Calu3 (cell line): ENCODE data around the gene THBS4. TPM values are rescaled to one million over a fixed set of nuclear protein-coding genes. Genes with fewer than 3 reads are reported as not detected.
"Not testable (repeated sequence)": the region's sequence is repeated elsewhere in the genome, so short reads cannot be mapped to it uniquely, and the experiment has no call there.

Experiments
- BruUV-seq: library from RNA; stranded (reverse); fragments of 400-500 nt; replicated peaks from 2 replicates; lab custom pipeline; 2021; lab: Mats Ljungman, UMichigan
- CTCF ChIA-PET: fragments of 300-600 bp; sonication (Branson Sonifier 250); formaldehyde crosslinking; loops from one replicate; lab custom pipeline; 2022; ENCODE audit warnings: antibody characterized with exemption; lab: Charles Lee
- DNase-seq: peaks from one replicate; pipeline ENCODE4 v3.0.0; 2022
- H3K27ac Mint-ChIP-seq: one replicate; pipeline ENCODE4 v1.8.0; 2022; ENCODE audit warnings: mixed read lengths; ENCODE audit not compliant: unreplicated experiment
- H3K27me3 Mint-ChIP-seq: one replicate; pipeline ENCODE4 v1.8.0; 2022; ENCODE audit warnings: mixed read lengths; ENCODE audit not compliant: unreplicated experiment
- H3K36me3 Mint-ChIP-seq: one replicate; pipeline ENCODE4 v1.8.0; 2022; ENCODE audit warnings: mild to moderate bottlenecking, moderate library complexity, mixed read lengths; ENCODE audit not compliant: insufficient read depth, unreplicated experiment
- H3K4me1 Mint-ChIP-seq: one replicate; pipeline ENCODE4 v1.8.0; 2022; ENCODE audit warnings: mild to moderate bottlenecking, low read depth, mixed read lengths; ENCODE audit not compliant: unreplicated experiment
- H3K4me3 Mint-ChIP-seq: one replicate; pipeline ENCODE4 v1.8.0; 2022; ENCODE audit warnings: mild to moderate bottlenecking, low read depth, moderate library complexity, mixed read lengths; ENCODE audit not compliant: unreplicated experiment
- H3K9me3 Mint-ChIP-seq: one replicate; pipeline ENCODE4 v1.8.0; 2022; ENCODE audit warnings: low read depth, mixed read lengths; ENCODE audit not compliant: unreplicated experiment
- CTCF ChIP-seq: fragments of 200-600 bp; IDR thresholded peaks from one replicate; pipeline ENCODE4 v1.8.0; 2022; ENCODE audit warnings: antibody characterized with exemption; ENCODE audit not compliant: unreplicated experiment
- intact Hi-C: fragments of 100-400 bp; cut with micrococcal nuclease; formaldehyde crosslinking; loops from one replicate; pipeline ENCODE4 v1.10.0; 2022; ENCODE audit not compliant: unreplicated experiment
- total RNA-seq: library from RNA; stranded (reverse); gene quantifications from 2 replicates; pipeline ENCODE4 v1.2.3, GENCODE V29; 2022

The THBS4 gene
- total RNA-seq, 1 experiment from 2014 or later: 0.52 TPM

- no peak overlapping the region for H3K4me3 Mint-ChIP-seq
- CTCF ChIA-PET: interaction anchor here (1.2 to 1.6 kb wide), 2 partner anchors 10 to 18 kb away, joined by 4 to 5 read pairs; no protein-coding TSS in a partner anchor
- no peaks in the 10 kb centered on the region for H3K36me3 Mint-ChIP-seq
- BruUV-seq: no TSS peak
- no peaks in the 10 kb centered on the region for H3K27me3 Mint-ChIP-seq
- H3K27ac Mint-ChIP-seq: no peak overlapping the region
- no peak for DNase-seq
- peaks cover 4% of the 10 kb centered on the region for H3K9me3 Mint-ChIP-seq
- intact Hi-C loops: no loop called here
- TF ChIP-seq CTCF: no peak
- H3K4me1 Mint-ChIP-seq: peaks cover 12% of the 10 kb centered on the region
Observed at GRCh38 chr5:80109646-80110478, 74.7 kb downstream of the THBS4 start.

- BruUV-seq, CTCF ChIA-PET, H3K27me3 Mint-ChIP-seq, DNase-seq, H3K27ac Mint-ChIP-seq, H3K36me3 Mint-ChIP-seq, H3K9me3 Mint-ChIP-seq, intact Hi-C loops, H3K4me3 Mint-ChIP-seq: not testable (repeated sequence)
- H3K4me1 Mint-ChIP-seq: peaks cover 12% of the 10 kb centered on the region
Observed at GRCh38 chr5:80111376-80111990, 76.3 kb downstream of the THBS4 start.

GRCh38 chr5:80114860-80115259 is 79.7 kb downstream of the THBS4 start:
- no peak overlapping the region for H3K27ac Mint-ChIP-seq
- intact Hi-C loops: no loop called here
- H3K4me3 Mint-ChIP-seq: no peak overlapping the region
- peaks cover 12% of the 10 kb centered on the region for H3K4me1 Mint-ChIP-seq
- CTCF ChIA-PET: no interaction called here
- H3K36me3 Mint-ChIP-seq: no peaks in the 10 kb centered on the region
- peaks cover 4% of the 10 kb centered on the region for H3K9me3 Mint-ChIP-seq
- BruUV-seq: no TSS peak
- H3K27me3 Mint-ChIP-seq: no peaks in the 10 kb centered on the region
- no peak for TF ChIP-seq CTCF
- no peak for DNase-seq

GRCh38 chr5:80116000-80116399 is 80.9 kb downstream of the THBS4 start:
- Mint-ChIP-seq H3K36me3 (no peaks in the 10 kb centered on the region), H3K4me3 (no peak overlapping the region), H3K27ac (no peak overlapping the region), H3K4me1 (peaks cover 9% of the 10 kb centered on the region), H3K9me3 (peaks cover 4% of the 10 kb centered on the region), H3K27me3 (no peaks in the 10 kb centered on the region)
- CTCF ChIA-PET: interaction anchor here (0.6 kb wide), 1 partner anchor 9 kb away, joined by 3 read pairs; no protein-coding TSS in a partner anchor
- no peak for DNase-seq
- TF ChIP-seq CTCF: no peak
- intact Hi-C loops: no loop called here
- no TSS peak for BruUV-seq
